HG02885 (cell line): Measurements from ENCODE around the gene TSHZ1.

Source experiments
- ATAC-seq: cut with Tn5 transposase; IDR thresholded peaks from one replicate; pipeline ENCODE4 v1.9.1; 2021; ENCODE audit warnings: mild to moderate bottlenecking; ENCODE audit not compliant: unreplicated experiment, poor library complexity

The TSHZ1 gene

DNA sequence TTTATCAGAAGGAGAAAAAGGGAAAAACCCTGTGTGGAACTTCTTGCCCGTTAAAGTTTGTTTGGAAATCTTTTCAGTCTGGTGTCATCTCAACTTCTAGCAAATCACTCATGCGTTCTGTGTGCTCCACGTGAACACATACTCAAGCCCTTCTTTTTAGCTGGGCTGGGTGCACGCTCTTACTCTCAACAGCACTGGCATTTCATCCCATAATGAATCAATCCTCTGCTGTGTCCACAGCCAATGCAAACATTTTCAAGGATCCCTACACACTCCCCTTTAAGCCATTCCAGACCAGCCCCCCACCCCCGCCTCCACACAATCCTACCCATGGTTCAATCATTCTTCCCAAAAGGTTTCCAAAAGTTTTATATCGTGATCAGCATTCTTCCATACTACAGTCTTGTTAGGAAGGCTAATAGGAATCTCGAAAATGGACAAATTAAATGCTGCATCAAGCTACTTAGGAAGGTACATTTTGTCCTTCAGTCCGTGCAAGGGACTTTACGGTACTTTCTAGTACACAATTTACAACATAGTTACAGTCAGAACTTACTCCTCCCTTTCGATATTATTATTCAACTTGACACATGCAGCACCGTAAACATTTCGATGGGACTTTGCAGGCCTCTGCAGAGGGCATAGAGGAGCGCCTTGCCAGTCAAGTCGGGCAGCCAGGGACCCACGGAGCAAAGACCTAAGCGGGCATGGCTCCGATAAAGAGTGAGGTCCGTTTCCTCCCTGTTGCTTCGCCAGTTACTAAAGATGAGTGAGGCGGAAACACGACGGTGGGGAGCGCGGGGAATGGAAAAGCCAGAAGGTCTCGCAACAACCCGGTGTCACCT, 3.1 kb upstream of the TSHZ1 start:
- ATAC-seq = no peak

DNA sequence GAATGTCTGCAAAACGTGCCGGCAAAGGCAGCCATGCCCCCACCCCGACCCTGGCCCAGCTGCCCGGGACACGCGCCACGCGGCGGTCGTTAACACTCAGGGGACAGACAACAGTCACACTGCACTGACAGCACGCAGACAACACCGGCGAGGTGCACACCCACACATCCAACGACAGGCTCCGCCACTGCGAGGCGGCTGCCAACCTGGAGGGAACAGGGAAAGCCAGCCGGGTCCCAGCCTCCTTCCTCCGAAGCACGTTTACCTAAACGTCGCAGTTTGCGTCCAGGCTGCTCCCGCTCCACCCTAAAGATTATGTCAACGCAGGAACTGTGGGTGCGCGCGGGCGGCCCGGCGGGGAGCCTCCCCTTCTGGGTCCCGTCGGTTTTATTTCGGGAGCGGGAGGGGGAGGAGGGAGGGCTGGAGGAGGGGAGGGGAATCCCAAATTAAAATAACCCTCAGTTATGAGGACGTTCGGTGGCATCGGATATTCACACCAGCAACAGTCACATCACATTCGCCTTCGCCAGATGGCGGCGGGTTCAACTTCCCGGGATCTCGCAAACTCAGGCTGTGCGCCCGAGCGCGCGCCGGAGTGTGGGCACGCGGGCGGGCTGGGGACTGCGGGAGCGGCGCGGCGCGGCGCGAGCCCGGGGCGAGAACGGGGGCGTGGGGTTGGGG, 2.3 kb upstream of the TSHZ1 start:
- peak; percentile 10 for ATAC-seq

DNA sequence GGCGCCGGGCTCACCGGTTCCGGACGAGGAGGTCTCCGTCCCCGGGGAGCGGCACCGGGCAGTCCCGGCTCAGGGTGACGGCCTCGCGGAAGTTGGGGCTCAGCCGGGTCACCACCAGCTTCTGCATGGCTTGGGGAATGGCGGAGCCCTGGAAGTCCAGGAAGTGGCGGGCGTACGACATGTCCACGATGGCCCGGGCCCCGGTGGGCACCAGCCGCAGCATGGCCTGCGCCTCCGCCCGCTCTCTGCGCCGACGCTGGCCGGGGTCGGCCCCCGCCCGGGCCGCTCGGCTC, 1.8 kb upstream of the TSHZ1 start:
- peak; percentile 15 for ATAC-seq

DNA sequence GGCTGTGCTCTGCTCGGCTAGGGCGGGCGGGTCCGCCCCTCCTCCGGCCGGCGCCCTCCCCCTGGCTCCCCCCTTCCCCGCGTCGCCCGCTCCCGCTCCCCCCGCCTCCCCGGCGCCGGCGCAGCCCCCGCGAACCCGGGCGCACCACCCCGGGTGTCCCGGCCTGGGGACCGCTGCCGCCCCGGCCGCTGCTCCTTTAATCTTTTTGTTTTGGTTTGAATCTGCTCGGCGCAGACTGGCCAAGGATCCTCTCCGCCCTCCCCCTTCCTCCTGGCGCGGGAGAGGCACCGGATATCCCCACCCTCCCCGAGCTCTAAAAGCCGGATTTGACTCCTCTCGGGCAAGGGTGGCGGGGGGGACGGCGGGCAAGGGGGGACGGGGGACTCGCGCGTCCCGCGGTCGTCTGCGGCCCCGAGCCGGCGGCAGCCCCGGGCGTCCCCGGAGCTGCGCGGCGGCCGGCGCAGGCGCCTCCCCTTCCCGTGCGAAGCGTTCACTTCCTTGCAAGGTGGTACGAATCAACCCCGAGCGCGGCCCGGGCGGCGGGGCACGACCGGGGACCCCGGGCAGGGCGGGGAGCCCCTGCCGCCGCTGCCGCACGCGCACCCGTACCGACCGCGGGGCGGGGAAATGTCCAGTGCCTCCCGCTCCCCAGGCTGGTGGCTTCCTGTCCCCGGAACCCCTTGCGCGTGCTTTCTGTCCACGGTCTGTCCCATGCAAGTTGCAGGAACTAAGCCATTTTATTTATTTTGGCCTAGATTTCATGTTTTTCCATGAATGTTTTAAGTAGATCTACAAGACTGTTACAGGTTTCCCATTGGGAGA, 1.3 kb upstream of the TSHZ1 start, which contains the start of gene PTGR3:
Gene PTGR3 (minus strand): TSS at position 11 of the 822 bp plus-strand sequence. CDS start 81 bp downstream, outside the sequence.
- peak; percentile 43 for ATAC-seq

DNA sequence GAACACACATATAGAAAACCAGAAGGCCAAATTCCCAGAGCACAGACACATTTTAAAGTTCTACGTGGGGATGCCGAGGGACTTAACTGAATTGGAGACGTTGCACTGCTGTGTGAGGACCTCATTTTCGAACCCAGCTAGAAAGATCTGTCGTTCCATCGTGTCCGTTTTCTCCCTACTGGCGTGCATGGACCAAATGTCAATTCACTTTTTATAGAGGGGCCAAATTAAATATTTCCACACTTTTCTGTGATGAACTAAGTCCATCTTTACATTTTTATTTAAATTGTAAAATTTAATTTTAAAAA, 692 bp upstream of the TSHZ1 start:
- ATAC-seq = no peak

DNA sequence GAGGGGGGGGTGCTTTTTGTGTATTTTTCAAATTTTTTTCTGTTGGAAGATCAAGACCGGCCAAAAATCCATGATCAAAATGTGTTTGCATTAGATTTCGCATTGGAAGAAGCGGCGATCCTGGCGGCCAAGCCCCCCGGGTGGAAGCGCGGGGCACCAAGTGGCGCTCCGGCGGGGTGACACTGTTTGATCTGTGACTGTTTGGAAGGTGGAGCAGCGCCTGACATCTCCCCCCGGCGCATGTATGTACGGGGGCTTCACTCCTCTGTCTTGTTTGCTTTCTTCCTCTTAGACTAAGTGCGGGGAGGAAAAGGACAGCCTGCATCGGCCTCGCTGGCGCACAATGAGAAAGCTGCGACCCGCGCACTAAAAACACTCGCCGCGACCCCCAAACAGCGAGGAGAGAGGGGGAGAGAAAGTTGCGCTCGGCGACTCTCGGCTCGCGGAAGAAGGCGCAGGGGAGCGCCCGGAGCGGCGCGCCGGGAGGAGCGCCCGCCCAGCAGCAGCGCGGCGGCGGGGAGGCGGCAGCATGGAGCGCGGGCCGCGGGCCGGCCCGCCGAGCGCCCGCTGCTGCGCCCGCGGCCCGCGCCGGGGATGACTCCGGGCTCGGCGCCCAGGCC, 515 bp downstream of the TSHZ1 start:
- ATAC-seq = peak; percentile 8

DNA sequence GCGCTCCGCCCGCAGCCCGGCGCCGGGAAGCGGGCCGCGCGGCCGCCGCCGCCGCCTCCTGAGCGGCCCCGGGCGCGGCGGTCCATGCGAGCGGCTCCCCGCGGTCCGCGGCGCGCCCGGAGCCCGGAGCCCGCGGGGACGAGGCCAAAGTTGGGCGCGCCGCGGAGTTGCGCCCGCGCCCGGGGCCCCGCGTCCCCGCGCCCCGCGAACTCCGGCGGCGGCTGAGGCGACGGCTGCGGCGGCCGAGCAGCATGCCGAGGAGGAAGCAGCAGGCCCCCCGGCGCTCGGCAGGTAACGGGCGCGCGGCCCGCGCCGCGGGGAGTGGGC, 992 bp downstream of the TSHZ1 start:
- ATAC-seq = peak; percentile 0

DNA sequence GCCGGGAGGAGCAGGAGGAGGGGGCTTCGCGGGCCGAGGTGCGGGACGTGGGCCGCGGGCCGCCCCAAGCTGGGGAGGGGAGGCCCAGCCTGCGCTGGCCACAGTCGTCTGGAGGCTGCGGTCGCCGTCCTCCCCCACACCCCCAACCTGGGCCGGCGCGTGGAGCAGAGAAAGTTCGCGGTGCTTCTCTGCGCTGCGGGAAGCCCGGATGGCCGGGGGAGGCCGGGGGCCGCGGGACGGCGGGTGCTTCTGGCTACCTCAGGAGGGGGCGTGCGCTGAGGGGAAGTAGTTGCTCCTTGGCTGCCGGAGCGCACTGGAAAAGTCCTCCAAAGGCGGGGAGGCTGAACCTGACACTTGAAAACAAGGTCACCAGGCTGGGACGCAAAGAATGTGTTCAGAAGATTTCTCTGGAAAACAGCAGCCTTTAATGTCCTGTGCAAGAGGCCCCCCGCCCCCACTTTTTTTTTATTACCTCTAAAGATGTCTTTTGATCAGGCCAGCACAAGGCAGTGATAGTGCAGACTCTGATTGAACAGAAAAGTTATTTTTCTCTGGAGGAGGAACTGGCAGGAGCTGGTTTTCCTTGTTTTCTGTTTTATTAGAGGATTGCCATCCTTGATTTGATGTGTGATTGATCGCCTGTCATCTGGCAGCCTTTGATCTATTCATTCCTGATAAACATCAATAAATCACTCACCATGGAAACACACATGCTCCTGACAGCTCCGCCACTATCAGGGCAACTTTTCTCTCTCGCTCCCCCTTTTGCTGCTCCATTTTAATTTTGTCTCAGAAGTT, 1.6 kb downstream of the TSHZ1 start:
- no peak for ATAC-seq

DNA sequence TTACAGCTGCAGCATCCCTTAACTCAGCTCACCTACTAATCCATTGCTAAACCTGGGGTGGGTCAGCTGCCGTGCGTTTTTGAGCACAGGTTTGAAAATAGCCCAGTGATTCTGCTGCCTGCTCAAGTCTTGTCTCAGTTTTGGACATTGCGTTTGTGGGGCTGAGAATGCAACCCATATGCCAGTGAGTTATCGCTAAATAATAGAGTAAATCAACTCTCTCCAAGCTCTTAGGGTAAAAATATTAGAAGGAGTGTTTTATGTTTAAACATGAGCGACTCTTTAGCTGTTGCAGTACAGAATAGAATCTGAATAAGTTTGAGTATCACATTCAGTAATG, 2.1 kb downstream of the TSHZ1 start:
- no peak for ATAC-seq

DNA sequence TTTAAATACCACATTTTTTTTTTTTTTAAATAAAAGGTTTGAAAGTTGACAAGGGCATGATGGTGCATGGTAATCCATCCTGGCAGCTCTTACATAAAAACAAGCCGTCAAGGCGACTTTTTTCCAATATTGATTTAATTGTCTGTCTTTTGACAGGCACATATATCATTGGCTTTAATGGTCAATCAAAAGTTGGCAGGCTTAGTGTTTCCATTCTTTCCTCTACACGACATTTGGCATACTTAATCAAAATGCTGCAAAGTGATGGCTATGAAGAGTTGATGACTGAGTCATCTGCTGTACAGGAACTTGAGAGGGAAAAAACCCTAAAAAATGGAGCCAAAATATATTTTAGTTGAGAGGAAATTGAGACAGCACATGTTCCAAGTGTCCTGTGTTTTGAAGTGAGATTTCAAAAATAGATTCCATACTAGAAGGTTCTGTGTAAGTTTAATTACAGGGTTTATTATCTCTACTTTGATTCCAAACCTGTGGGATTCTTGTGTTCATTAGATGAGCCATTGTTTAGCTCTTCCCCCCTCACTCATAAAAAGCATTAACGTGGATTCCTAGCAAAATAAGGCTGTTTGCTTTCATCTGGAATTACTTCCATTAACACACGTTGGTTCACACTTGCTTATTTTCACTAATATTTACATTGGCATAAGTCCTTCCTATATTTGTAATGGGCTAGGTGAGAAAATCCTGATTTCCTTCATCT, 3.2 kb downstream of the TSHZ1 start:
- ATAC-seq = no peak

DNA sequence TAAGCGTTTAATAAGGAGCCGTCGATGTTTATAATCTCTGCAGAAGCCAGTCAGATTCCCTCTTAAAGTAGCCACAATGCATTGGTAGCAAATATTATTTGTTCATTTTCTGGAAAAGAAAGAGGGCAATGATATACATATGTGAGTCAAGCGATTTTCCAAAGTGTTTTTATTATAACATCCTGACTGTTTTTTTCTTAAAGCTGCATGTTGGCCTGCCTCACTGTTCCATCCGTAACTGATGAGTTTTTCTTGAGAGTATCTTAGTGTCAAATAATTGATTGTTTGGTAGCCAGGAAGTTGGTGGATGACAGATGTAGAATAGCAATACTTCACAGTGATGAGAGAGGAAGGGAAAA, 3.7 kb downstream of the TSHZ1 start:
- no peak for ATAC-seq

DNA sequence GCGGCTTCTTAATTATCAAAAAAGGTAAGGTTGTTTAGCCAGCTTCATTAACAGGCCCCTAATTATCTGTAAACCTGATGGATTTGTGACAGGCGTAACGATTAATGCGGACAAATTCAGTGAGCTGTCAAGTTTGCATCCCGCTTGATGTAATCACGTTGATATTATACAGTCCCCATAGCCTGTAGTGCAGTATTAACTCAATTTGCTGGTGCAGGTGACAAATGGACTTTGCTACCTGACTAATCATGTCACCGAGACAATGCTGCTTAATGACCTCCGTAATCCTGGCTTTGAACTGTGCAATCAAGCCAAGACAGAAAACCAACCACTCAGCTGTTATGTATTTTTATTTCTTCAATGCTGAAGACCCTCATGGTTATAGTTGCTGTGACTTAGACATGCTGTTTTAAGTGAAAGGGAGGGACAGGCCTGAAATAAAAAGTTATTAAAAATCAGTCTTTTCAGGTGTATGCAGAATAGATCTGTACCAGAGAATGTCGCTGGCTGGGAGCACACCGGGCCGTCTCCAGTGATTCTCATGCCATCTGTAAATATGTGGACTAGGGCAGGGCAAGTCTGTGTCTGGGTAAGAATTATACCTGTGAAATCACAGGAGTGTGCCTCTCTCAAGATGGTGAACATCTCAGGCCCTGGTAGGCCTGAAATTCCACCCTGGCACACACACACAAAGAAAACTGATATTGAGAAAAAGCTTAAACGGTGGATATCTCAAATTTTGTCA, 4.3 kb downstream of the TSHZ1 start:
- no peak for ATAC-seq

DNA sequence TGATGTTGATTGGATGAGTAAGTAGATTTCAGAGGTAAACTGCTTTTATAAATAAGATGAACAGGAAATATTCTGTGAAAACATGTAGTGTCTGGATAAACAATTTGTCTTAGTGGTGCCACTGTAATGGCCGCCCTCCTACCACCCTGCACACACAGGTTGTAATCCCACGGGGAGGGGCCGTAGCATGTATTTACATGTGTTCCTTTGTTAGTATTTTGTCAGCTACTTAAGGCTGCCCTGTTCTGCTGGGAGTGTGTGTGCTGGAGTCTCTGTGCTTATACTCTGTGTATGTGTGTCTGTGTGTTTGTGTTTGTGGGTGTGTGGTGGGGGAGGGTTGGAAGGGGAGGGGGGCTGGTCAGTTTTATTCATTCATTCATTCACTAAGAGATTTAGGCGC, 5.1 kb downstream of the TSHZ1 start:
- no peak for ATAC-seq

DNA sequence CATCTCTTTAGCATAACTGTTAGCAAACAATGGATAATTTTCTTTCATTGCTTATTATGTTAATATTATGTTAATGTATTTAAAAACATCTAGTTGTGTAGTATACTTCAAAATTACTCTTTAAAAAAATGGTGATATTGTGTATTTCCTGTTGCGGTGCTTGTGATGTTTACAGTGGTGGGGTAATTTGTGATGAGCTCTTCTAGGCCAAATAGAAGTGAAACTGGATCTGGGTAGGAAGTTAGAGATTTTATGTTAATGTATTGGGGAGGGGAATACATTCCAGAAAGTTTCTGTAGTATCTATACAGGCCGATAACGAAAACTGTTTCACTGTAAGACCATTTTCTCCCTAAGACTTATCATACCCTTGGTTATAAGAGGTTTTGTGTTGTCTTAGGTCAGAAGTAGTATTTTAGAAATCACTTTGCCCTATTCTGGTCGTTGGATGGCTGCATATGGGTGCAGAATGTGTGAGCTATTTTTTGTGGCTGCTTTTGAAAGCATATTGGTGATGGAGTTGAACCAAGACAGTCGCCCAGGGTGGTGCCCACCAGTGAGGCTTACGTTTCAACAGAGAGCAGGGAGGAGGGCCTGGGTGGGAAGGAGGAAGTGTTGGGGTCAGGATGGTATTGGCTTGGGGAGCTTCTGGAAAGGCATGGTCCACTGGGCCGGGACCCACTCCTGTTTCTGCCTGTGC, 5.8 kb downstream of the TSHZ1 start:
- peak; percentile 33 for ATAC-seq

DNA sequence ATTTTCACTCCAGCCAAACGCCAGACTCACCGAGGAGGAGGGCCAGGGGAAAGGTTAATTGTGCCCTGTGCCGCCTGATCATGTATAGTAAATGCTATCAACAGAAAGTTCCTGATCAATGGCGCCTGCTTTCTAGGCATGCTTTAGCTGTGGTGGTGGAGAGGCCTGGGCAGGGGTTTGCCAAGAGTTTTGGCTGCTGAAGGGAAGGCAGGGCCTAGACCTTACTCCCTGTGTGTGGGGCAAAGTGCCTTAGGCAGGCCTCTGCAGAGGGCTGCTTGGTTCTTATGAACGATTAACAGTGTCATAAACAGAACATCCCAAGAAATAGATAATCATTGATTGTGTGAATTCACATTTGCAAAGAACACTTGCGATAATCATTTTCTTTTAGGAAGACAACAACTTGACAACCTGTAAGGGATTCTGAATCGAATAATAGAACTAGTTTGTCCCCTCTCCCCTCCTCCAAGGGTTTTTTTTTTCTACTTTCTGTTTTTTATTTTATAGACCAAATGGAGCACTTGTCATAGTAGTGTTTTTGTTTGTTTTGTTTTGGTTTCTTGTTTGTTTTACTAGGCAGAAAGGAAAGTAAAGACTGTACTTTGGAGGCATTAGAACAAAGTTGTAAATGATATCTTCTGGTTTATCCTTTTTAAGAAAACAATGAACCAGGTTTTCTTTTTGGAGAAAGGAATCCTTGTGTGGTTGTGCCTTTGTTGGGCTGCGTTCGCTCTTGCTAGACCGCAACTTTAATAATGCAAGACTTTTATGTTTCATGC, 6.5 kb downstream of the TSHZ1 start:
- ATAC-seq = no peak

DNA sequence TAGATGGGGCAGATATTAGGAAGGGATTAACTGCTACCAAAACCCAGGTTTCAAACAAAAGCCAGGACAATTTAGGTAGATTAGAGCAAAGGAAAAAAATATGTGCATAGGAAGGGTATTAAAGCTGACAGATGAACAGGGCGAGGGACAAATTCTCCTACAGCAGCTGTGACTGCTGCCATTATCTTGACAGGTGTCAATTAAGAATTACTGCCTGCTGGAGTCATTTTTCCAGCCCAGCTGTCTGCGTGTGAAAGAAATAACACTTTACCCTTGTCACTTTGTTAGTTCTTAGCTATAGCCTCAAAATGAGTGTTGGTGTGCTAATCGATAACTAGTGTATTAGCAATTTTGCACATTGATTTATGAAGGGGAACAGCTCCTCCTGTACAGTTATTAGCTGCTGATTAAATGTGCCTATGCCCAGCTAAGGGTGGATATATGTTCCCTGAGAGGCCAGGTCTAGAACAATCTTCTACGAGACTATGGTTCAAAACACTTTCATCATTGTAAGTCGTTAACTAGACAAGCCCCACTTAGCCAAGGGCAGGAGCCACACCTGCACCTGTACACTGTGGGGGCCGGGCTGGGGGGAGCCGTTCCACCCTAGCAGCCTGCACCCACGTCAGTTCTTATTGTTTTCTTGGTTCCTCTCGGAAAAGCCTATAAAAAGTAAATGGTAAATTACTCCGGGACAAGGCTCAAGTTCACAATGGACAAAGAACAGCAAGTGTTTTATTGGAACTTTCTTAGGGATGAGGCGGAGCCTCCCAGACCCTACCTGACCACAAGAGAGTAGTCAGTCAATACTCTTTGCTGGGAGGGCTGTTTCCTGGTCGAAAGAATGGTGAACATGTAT, 7.7 kb downstream of the TSHZ1 start:
- no peak for ATAC-seq
